HL-60 (cell line): Measurements from ENCODE around the gene DCAF11.

Experiments
- DNase-seq, 2 experiments: peaks; one replicate each; pipeline ENCODE4 v3.0.0-alpha.2; 2010 to 2020; ENCODE audit warnings: low read depth in 1 of 2, low spot score in 1 of 2
- H3K27ac ChIP-seq: fragments of 250-450 bp; sonication (Bioruptor Pico); replicated peaks from 2 replicates; pipeline ENCODE4 v1.5.1; 2020; ENCODE audit warnings: mild to moderate bottlenecking, moderate library complexity
- H3K27me3 ChIP-seq: fragments of 250-450 bp; sonication (Bioruptor Pico); 2 replicates; pipeline ENCODE4 v1.5.1; 2021; ENCODE audit warnings: mild to moderate bottlenecking, moderate library complexity; ENCODE audit not compliant: insufficient read depth, poor library complexity, severe bottlenecking
- H3K4me3 ChIP-seq: replicated peaks from 2 replicates; pipeline ENCODE4 v1.5.1; 2011; ENCODE audit warnings: mild to moderate bottlenecking, control low read depth, low read length; ENCODE audit not compliant: insufficient read depth
- CTCF ChIP-seq: IDR thresholded peaks from one replicate; pipeline ENCODE4 v1.5.1; 2011; ENCODE audit warnings: low read length, control low read depth, inconsistent platforms; ENCODE audit not compliant: insufficient read depth
- GABPA ChIP-seq: IDR thresholded peaks from 2 replicates; pipeline ENCODE4 v1.6.1; 2012; ENCODE audit warnings: low read depth
- POLR2AphosphoS5 ChIP-seq: IDR thresholded peaks from 2 replicates; pipeline ENCODE4 v1.6.1; 2012; ENCODE audit warnings: low read depth
- SPI1 ChIP-seq: IDR thresholded peaks from 2 replicates; pipeline ENCODE4 v1.6.1; 2012; ENCODE audit warnings: low read depth, mild to moderate bottlenecking, borderline replicate concordance
- TF ChIP-seq, protein P1 (sequence below): IDR thresholded peaks from 2 replicates; pipeline ENCODE4 v1.6.1; 2012; ENCODE audit warnings: low read depth; ENCODE audit not compliant: insufficient replicate concordance

Gene DCAF11

DNA sequence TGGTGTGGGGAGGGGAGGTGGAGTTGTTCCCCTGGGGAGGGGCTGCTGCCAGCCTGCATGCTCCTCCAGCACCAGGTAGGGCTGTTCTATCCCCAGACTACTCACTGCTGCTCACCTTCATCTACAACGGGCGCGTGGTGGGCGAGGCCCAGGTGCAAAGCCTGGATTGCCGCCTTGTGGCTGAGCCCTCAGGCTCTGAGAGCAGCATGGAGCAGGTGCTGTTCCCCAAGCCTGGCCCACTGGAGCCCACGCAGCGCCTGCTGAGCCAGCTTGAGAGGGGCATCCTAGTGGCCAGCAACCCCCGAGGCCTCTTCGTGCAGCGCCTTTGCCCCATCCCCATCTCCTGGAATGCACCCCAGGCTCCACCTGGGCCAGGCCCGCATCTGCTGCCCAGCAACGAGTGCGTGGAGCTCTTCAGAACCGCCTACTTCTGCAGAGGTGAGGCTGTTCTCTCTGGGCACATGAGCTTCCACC lies 50.0 kb downstream of the DCAF11 start:
- H3K27me3 ChIP-seq = no peaks in the 10 kb centered on the region
- TF ChIP-seq POLR2AphosphoS5 (no peak), GABPA (no peak), CTCF (no peak), SPI1 (no peak)
- TF ChIP-seq, protein P1, sequence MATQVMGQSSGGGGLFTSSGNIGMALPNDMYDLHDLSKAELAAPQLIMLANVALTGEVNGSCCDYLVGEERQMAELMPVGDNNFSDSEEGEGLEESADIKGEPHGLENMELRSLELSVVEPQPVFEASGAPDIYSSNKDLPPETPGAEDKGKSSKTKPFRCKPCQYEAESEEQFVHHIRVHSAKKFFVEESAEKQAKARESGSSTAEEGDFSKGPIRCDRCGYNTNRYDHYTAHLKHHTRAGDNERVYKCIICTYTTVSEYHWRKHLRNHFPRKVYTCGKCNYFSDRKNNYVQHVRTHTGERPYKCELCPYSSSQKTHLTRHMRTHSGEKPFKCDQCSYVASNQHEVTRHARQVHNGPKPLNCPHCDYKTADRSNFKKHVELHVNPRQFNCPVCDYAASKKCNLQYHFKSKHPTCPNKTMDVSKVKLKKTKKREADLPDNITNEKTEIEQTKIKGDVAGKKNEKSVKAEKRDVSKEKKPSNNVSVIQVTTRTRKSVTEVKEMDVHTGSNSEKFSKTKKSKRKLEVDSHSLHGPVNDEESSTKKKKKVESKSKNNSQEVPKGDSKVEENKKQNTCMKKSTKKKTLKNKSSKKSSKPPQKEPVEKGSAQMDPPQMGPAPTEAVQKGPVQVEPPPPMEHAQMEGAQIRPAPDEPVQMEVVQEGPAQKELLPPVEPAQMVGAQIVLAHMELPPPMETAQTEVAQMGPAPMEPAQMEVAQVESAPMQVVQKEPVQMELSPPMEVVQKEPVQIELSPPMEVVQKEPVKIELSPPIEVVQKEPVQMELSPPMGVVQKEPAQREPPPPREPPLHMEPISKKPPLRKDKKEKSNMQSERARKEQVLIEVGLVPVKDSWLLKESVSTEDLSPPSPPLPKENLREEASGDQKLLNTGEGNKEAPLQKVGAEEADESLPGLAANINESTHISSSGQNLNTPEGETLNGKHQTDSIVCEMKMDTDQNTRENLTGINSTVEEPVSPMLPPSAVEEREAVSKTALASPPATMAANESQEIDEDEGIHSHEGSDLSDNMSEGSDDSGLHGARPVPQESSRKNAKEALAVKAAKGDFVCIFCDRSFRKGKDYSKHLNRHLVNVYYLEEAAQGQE = no peak

GRCh38 chr14:24165785-24166184 lies 51.2 kb downstream of the DCAF11 start:
- Histone ChIP-seq H3K27ac (no peak overlapping the region), H3K27me3 (no peaks in the 10 kb centered on the region), H3K4me3 (no peak overlapping the region)
- DNase-seq = no peak
- TF ChIP-seq POLR2AphosphoS5 = no peak
- no peak for TF ChIP-seq SPI1
- TF ChIP-seq GABPA = no peak
- no peak for TF ChIP-seq CTCF
- TF ChIP-seq, protein P1 = no peak

More for the DNA sequence above, 50.0 kb downstream of the DCAF11 start:
- no peak for DNase-seq
- Histone ChIP-seq H3K27ac (no peak overlapping the region), H3K4me3 (no peak overlapping the region)

DNA sequence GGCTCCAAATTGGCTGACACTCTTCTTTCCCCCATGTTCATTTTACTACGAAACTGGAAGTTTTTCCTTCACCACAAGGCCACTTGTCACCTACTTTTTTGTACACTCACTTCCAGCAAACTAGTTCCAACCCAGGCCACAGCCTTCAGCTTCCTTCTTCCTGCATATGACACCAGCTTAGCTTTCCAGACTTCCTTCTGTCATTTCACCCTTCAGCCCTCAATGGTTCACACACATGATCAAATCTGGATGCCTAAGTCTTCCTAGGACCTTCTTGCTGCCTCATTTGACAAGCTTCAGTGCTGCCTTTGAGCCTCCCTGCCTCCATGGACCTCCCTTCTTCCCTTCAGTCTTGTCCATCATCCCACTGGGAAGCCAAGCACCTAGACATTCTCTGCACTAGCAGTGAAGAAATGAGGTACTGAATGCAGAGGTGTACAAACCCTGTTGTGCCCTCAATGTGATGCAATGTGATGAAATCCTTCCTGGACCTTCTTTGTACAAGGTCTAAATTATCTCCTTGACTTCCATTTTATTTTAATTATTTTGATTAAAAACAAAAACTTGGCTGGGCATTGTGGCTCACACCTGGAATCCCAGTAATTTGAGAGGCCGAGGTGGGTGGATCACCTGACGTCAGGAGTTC lies 53.0 kb downstream of the DCAF11 start:
- peak overlapping the region; percentile 34 for H3K27ac ChIP-seq

More for the DNA sequence above, 53.0 kb downstream of the DCAF11 start:
- H3K4me3 ChIP-seq = no peak overlapping the region
- H3K27me3 ChIP-seq = no peaks in the 10 kb centered on the region
- DNase-seq = peak in 1 of 2 experiments; percentile 56
- TF ChIP-seq POLR2AphosphoS5 = no peak
- TF ChIP-seq, protein P1 = no peak
- TF ChIP-seq CTCF = no peak
- no peak for TF ChIP-seq SPI1
- TF ChIP-seq GABPA = no peak
